ENCODE results near the gene PRR35. TPM values are rescaled to one million over a fixed set of nuclear protein-coding genes. Genes with fewer than 3 reads are reported as not detected.

The PRR35 gene
- total and polyA plus RNA-seq, 4 donors = not detected

DNA sequence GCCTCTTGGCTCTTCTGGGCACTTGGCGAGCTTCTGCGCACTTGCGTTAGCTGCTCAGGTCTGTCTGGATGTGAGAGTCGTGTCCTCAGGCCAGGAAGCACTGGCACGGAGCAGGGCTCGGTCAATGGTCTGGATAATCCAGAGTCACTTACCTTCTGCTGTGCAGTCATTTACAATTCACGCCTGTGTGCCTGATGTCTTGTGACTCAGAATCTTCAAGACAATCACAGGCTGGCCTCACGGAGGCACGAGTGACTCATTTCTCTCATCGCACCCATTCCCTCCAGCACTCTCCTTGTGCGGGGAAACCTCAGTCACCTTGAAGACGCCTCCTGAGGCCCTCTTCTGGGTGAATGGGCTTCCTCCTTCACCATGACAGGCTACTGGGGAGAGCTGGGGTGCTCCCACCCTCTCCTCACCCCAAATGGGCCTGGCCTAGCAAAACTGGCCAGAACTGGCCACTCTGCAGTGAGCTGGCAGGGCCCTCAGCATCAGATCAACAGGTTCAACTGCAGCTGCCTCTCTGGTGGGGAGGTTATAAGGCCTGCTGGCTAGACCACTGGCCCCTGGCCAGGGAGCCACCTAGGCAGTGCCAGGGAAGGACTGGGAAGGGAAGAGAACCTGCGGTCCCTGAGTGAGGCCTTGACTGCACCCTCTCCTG is 34.5 kb upstream of the PRR35 start:
- no peak for DNase-seq
- 75 to 81% methylated on average over 13 of the region's 13 CpGs for WGBS, 2 donors
- Histone ChIP-seq H3K27me3 (ENCODE audit: control insufficient read depth in 3 of 3, insufficient read depth in 3 of 3, low read length in 2 of 3) (no peaks in the 10 kb centered on the region), H3K4me1 (ENCODE audit: control insufficient read depth in 5 of 5, insufficient read depth in 5 of 5, low read length in 5 of 5) (peaks cover 0 to 30% (median 22%) of the 10 kb centered on the region in 5 donors), H3K9ac (ENCODE audit: insufficient read depth in 1 of 2, low read length in 2 of 2) (no peak overlapping the region), H3K27ac (ENCODE audit: low read depth in 1 of 2, low read length in 1 of 2) (peak overlapping the region; percentile 33 to 42), H3K4me3 (no peak overlapping the region), H3K36me3 (ENCODE audit: control insufficient read depth in 4 of 4, insufficient read depth in 4 of 4, low read length in 4 of 4) (peaks cover 0 to 4% (median 2%) of the 10 kb centered on the region in 4 donors), H3K9me3 (ENCODE audit: control insufficient read depth in 4 of 4, insufficient read depth in 3 of 4, low read length in 3 of 4) (no peaks in the 10 kb centered on the region)
- TF ChIP-seq CTCF (IDR thresholded peaks at IDR 0.05; ENCODE audit: control extremely low read depth, extremely low read depth) = no peak
- ATAC-seq (ENCODE audit: insufficient read depth, low FRiP score) = no peak

DNA sequence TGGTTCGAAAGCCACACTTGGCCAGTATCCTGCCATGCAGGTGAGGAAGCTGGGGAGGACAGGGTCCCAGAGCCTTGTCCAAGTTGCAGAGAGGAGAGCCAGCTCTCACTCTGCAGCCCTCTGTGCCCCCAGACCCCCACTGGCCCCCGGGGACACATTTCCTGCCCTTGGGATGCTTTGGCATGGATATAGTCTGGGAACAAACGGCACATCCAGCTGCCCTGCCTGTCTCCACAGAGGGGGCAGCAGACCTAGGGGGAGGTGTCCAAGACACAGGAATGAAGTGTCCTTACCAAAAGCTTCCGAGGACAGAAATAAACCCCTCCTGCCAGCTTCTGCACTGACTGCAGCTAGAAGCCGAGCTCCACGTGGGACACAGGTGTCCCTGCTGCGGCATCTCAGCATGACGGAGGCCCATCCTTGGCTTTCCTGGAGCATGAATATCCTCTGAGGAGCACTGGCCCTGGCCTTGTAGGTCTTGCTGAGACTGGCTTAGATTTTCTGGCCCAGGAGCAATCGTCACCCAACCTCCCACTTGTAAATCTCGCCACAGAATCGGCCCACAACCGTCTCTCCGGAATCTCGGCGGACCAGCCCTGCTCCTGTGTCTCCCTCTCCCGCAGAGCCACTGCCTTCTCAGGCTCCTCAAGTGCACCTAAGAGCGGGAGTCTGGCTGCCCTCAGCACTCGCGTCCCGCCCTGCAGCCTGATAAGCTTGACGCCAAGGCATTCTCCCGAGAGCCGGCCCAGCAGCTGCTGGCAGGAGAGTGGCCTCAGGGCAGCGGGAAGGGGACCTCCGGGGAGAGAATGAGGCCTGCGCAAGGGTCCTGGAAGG is 33.8 kb upstream of the PRR35 start:
- peak; percentile 3 for ATAC-seq (ENCODE audit: insufficient read depth, low FRiP score)
- 9 to 15% methylated on average over 23 to 26 of the region's 26 CpGs for WGBS, 2 donors
- Histone ChIP-seq H3K27ac (ENCODE audit: low read depth in 1 of 2, low read length in 1 of 2) (peak overlapping the region; percentile 97 to 98), H3K4me1 (ENCODE audit: control insufficient read depth in 5 of 5, insufficient read depth in 5 of 5, low read length in 5 of 5) (peaks cover 0 to 30% (median 22%) of the 10 kb centered on the region in 5 donors), H3K9ac (ENCODE audit: insufficient read depth in 1 of 2, low read length in 2 of 2) (peak overlapping the region; percentile 68 to 82), H3K27me3 (ENCODE audit: control insufficient read depth in 3 of 3, insufficient read depth in 3 of 3, low read length in 2 of 3) (no peaks in the 10 kb centered on the region), H3K36me3 (ENCODE audit: control insufficient read depth in 4 of 4, insufficient read depth in 4 of 4, low read length in 4 of 4) (peaks cover 0 to 2% (median 0%) of the 10 kb centered on the region in 4 donors), H3K4me3 (peak overlapping the region; percentile 55), H3K9me3 (ENCODE audit: control insufficient read depth in 4 of 4, insufficient read depth in 3 of 4, low read length in 3 of 4) (no peaks in the 10 kb centered on the region)
- DNase-seq = peak; percentile 66 to 73 (median 69)
- no peak for TF ChIP-seq CTCF (IDR thresholded peaks at IDR 0.05; ENCODE audit: control extremely low read depth, extremely low read depth)

- 0 to 1% methylated on average over 46 to 129 of the region's 129 CpGs for WGBS, 2 donors
- Histone ChIP-seq H3K4me1 (ENCODE audit: control insufficient read depth in 5 of 5, insufficient read depth in 5 of 5, low read length in 5 of 5) (peaks cover 0 to 30% (median 22%) of the 10 kb centered on the region in 5 donors), H3K27me3 (ENCODE audit: control insufficient read depth in 3 of 3, insufficient read depth in 3 of 3, low read length in 2 of 3) (no peaks in the 10 kb centered on the region), H3K9ac (ENCODE audit: insufficient read depth in 1 of 2, low read length in 2 of 2) (peak within 1 kb of the TSS; percentile 68 to 82), H3K9me3 (ENCODE audit: control insufficient read depth in 4 of 4, insufficient read depth in 3 of 4, low read length in 3 of 4) (no peaks in the 10 kb centered on the region), H3K4me3 (peak within 1 kb of the TSS; percentile 55), H3K36me3 (ENCODE audit: control insufficient read depth in 4 of 4, insufficient read depth in 4 of 4, low read length in 4 of 4) (peaks cover 0 to 2% (median 0%) of the 10 kb centered on the region in 4 donors), H3K27ac (ENCODE audit: low read depth in 1 of 2, low read length in 1 of 2) (peak within 1 kb of the TSS; percentile 97 to 98)
- no peak for TF ChIP-seq CTCF (IDR thresholded peaks at IDR 0.05; ENCODE audit: control extremely low read depth, extremely low read depth)
- peak; percentile 90 to 95 (median 93) for DNase-seq
- peak; percentile 87 for ATAC-seq (ENCODE audit: insufficient read depth, low FRiP score)
Observed at GRCh38 chr16:527015-527903, 32.9 kb upstream of the PRR35 start, which contains the start of gene CAPN15. Gene CAPN15, plus strand, starts transcription at chr16:527712. Its CDS starts 19,127 bp downstream, at chr16:546839.

Measured in lung (tissue), 12 donors.